GM19467 (cell line): ENCODE measurements around the gene TCF4.
A peak's percentile ranks its signal among the peaks of the same experiment; 100 is the strongest.

Experiments
- ATAC-seq: cut with Tn5 transposase; IDR thresholded peaks from one replicate; pipeline ENCODE4 v1.9.1; 2021; ENCODE audit warnings: mild to moderate bottlenecking, moderate library complexity; ENCODE audit not compliant: unreplicated experiment

The TCF4 gene

GRCh38 chr18:55446996-55447671 lies 140.9 kb downstream of the TCF4 start:
- ATAC-seq: no peak

DNA sequence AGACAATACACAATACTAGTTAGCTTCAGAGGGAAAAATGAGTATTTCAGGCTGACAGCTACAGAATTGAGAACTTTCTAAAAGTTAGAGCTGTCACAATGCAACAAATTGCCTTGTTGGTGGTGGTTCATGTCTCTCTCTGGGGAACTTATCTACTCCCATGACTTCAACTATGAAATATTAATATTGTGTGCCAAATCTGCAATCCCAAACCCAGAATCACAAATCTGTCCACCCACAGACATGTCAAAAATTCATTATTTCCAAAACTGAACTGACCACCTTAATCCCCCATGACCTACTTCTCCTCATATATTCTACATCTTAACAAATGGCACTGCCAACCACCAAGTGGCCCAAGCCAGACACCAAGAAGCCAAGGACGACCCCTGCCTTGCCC lies 143.5 kb downstream of the TCF4 start:
- no peak for ATAC-seq

DNA sequence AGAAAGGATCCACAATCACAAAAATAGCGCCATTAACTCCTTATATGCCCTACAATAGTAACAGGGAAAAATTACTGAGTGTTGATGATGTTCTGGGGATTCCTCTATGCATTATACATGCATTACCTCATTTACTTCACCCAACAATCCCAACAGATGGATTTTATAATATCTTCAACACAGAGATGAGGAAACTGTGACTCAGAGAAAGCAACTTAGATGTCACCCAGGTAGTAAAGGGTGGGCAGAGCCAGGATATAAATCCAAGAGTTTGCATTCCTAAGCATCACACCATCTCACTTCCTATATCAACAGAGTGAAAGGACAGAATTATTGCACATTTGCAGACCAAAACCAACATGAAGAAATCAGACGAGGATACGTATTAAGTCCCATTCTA lies 144.2 kb downstream of the TCF4 start:
- ATAC-seq: no peak

GRCh38 chr18:55442561-55442960 lies 145.4 kb downstream of the TCF4 start:
- no peak for ATAC-seq

DNA sequence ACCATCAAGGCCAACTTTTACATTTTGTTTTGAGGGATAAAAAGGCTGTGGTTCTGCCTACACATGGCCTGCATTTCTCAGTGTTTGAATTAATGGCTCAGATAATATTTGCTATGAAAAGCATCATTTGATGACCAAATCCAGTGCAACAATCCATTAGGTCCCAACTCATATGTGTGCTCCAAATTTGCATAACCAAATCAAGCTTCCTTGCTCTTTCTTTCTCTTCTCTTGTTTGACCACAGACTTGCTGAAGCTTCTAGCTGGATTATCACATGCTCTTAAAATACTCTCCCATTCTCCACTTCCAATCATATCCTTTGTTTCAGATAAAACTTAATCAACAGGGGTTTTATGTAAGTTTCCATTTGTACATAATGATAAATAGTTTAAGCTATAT lies 147.0 kb downstream of the TCF4 start:
- no peak for ATAC-seq

DNA sequence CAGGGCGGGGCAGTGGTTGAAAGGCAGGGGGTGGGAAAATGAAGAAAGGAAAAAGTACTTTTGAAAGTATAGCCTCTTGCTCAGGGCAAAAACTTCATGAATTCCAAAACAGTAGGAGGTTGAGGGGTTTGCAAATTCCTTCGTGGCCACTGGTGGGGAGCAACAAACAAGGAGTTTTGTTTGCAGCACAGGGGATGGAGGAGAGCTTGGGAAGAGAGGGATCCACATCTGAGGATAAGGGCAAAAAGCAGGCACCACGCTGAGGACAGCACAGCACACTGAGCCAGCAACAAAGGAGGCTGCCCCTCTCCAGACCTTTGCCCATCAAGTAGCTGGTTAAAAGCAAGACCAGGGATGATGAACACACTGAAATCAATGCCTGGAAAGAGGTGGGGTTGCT lies 148.9 kb downstream of the TCF4 start:
- no peak for ATAC-seq

DNA sequence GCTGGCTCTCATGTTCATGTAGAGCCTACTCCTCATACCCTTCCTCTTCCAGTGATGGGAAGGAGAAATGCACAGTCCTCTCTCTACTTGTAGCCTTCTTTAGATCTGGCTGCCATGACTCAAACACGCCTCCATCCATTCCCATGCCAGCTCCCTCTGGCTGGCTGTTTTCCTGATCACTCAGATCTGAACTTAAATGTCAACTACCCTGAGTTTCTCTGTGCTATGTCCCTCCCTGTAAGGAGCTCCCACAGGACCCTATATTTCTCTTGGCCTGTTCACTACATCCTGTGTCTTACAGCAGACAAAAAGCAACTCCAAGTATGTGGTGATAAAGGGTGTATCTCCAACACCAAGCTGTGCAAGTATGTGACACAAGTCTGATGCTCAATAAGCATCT lies 152.4 kb downstream of the TCF4 start:
- no peak for ATAC-seq

DNA sequence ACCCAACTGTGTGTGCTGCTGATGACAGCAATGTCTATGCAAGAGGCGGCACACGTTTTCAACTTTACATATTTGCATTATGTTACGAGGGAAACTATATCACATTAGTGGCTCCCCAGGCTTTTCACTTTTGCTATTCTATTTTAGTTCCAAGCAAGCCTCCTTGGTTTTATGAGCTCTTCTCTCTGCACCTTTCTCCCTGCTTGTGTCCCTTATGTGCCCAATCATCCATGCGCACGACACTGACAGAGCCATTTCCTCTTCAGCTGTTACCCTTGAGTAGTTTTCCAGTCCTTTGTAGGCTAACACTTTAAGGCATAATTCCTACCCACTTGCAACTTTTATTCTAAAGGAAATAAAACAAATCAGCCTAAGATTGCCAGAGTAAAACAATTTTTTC lies 154.3 kb downstream of the TCF4 start:
- ATAC-seq: no peak

- ATAC-seq: no peak
Measured at GRCh38 chr18:55433140-55433539, 154.9 kb downstream of the TCF4 start.

- ATAC-seq: no peak
Measured at GRCh38 chr18:55432307-55433040, 155.5 kb downstream of the TCF4 start.

- no peak for ATAC-seq
Measured at GRCh38 chr18:55430026-55430425, 158.0 kb downstream of the TCF4 start.

DNA sequence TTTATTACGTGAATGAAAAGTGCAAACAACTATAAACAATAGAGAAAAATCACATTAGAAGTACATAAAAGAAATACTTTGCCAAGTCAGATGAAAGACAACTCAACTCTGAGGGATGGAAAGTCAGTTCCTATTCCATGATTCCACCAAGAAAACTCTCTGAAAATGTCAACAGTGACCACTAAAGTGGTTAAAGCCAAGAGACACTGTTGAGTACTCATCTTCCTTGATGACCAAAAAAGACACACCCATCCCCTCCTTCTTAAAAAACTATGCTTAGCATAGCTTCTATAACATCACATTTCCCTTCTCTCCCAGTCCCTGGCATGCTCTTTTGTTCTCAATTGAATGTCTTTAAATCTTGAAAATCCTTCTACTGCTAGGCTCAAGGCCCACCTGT lies 160.0 kb downstream of the TCF4 start:
- no peak for ATAC-seq

- ATAC-seq: no peak
Measured at GRCh38 chr18:55425698-55426097, 162.3 kb downstream of the TCF4 start.

DNA sequence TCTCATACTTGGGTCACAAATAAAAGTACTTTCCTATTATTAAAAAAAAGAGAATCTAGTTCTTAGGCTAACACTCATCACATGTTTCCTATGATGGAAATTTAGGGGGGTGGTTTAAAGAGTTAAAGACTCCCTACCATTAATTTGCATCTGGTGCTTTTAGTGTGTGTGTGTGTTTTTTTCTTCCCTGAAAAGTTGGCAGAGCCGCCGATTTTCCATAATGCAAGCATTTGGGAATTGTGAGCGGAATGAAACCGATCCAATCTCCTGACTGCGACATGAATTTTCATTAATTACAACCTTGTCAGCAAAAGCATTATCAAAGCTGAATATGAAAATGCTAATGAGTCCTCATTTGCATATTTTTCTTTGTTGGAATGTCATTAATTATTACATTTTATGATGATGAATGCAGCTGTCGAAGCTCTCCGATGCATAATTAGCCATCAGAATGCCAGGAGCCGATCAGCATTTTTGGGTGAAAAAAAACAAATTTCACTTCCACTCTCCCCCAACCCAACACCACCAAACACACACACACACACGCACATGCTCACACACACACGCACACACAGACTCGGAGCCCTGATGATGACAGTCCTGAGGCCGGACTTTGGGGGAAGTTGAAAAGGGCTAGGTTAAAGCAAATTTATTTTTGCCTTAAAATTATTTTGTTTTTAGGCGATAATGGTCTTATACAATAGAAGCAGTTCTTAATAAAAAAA lies 165.4 kb downstream of the TCF4 start:
- no peak for ATAC-seq

DNA sequence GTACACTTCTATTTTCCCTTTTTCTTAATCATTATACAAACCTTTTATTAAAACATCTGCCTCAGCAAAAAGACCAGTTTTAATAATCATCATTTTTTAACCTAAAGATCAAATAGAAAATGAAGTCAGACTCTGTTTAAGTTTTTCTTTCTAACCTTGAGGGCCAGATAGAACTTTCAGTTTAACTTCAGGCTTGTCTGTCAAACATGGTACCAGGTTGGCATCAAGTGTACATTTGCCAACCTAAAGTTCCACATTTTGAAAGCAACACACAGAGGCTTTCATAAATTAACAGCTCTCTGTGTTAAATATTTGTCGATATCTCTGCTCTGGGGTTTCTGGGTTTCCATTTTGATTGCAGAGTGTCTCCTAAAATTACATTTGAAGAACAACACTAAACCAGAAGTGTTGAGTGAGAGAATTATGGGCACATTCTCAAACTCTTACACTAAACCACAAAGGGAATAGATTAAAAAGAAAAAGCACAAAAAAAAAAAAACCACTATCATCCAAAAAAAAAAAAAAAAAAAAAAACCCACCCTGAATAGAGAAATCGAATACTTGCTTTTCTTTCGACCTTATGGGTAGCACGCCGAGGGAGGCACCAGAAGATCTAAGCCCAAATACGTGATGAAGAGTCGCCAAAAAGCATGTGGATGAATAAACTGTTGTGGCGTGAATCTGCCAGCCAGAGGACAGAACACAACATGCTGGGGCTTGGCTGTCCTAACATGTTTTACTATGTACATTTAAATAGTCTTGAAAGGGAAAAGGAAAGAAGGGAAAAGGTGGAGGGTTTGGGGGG lies 166.2 kb downstream of the TCF4 start:
- no peak for ATAC-seq

DNA sequence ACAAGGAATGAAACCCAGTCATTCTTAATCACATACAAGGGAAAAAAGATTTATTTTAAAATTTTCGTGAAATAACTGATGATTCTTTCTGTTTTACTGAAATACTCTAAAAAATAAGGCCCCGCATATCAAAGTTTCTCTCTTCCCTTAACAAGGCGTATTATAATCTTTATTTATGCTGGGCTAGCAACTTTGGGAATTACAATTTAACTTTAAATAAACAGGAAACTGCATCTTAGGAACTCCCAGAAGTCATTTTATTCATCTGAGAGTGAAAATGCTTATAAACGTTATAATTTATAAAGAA lies 166.7 kb downstream of the TCF4 start:
- ATAC-seq: no peak

- peak; percentile 50 for ATAC-seq
Measured at GRCh38 chr18:55420665-55421307, 167.2 kb downstream of the TCF4 start.

DNA sequence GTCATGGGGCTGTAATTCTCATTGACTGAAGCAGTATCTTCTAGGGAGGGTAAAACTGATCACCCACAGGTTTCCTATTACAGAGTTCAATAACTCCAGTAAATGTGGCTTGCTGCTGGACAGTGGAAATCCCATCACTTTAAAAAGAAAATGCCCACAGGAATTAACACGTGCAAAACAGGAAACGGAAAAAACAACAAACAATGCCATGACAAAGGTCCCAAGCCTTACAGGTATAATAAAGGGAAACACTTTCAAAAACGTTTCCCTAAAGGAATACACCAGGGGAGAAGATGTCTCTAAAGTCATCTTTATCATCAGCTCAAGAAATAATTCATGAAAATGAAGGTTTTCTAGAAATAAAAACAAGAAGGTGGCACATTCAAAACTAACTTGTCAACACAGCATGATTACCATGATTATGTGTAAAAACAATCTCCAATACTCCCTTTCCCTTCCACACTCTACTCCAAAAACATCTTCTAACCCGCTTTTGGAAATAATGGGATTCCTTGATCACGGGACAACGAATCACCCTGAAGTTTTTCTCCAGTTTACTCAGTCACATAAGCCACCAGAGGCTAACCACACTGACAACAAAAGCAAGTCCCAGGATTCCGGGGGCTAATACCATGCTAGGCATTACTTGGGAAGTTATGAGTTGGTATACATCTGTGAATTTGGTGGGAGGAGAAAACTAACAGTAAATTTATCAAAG lies 167.9 kb downstream of the TCF4 start:
- ATAC-seq: peak; percentile 5

- no peak for ATAC-seq
Measured at GRCh38 chr18:55419132-55419946, 168.7 kb downstream of the TCF4 start.
